HCEC 1CT (cell line): ENCODE measurements around the gene NPFFR1.

Experiments
- DNase-seq: peaks from one replicate; pipeline ENCODE4 v3.0.0-alpha.2; 2017

Gene NPFFR1

GRCh38 chr10:70283445-70284399 lies at the start of gene NPFFR1:
Gene NPFFR1, minus strand, starts transcription at chr10:70284004. Its CDS starts 328 bp downstream, at chr10:70283676.
- DNase-seq, result no peak

- no peak for DNase-seq
These were observed 49.5 kb upstream of the NPFFR1 start for GRCh38 chr10:70333268-70333667.

- peak; percentile 94 for DNase-seq
These were observed 47.9 kb upstream of the NPFFR1 start for GRCh38 chr10:70331486-70332268.

- no peak for DNase-seq
These were observed 47.3 kb upstream of the NPFFR1 start for GRCh38 chr10:70331160-70331485.

GRCh38 chr10:70330671-70331070 lies 46.9 kb upstream of the NPFFR1 start:
- DNase-seq, result no peak

GRCh38 chr10:70328967-70329366 lies 45.2 kb upstream of the NPFFR1 start:
- no peak for DNase-seq

GRCh38 chr10:70328018-70328417 lies 44.2 kb upstream of the NPFFR1 start:
- no peak for DNase-seq

- no peak for DNase-seq
These were observed 41.4 kb upstream of the NPFFR1 start for GRCh38 chr10:70324951-70325781.

- DNase-seq, result no peak
These were observed 40.6 kb upstream of the NPFFR1 start for GRCh38 chr10:70324339-70324861.

GRCh38 chr10:70323697-70324338 lies 40.0 kb upstream of the NPFFR1 start:
- DNase-seq, result no peak

GRCh38 chr10:70323138-70323696 lies 39.4 kb upstream of the NPFFR1 start:
- DNase-seq, result no peak

GRCh38 chr10:70321897-70322890 lies 38.4 kb upstream of the NPFFR1 start:
- DNase-seq, result no peak

GRCh38 chr10:70321233-70321632 lies 37.4 kb upstream of the NPFFR1 start:
- no peak for DNase-seq

- DNase-seq, result no peak
These were observed 36.9 kb upstream of the NPFFR1 start for GRCh38 chr10:70320751-70321150.

- no peak for DNase-seq
These were observed 36.0 kb upstream of the NPFFR1 start for GRCh38 chr10:70319824-70320223.

- no peak for DNase-seq
These were observed 35.4 kb upstream of the NPFFR1 start for GRCh38 chr10:70319183-70319582.

GRCh38 chr10:70317943-70318318 lies 34.1 kb upstream of the NPFFR1 start:
- DNase-seq, result no peak

GRCh38 chr10:70317272-70317942 lies 33.6 kb upstream of the NPFFR1 start:
- DNase-seq, result no peak

- DNase-seq, result no peak
These were observed 32.0 kb upstream of the NPFFR1 start for GRCh38 chr10:70315815-70316214.

- DNase-seq, result no peak
These were observed 31.5 kb upstream of the NPFFR1 start for GRCh38 chr10:70315276-70315675.
